GM19035 (cell line): ENCODE measurements around the gene C20orf202.
"Not testable (repeated sequence)": the region's sequence is repeated elsewhere in the genome, so short reads cannot be mapped to it uniquely, and the experiment has no call there.

Experiments
- ATAC-seq: cut with Tn5 transposase; IDR thresholded peaks from one replicate; pipeline ENCODE4 v1.9.1; 2021; ENCODE audit not compliant: unreplicated experiment

The C20orf202 gene

GRCh38 chr20:1242530-1242929 lies 39.3 kb downstream of the C20orf202 start:
- no peak for ATAC-seq

- no peak for ATAC-seq
Measured at GRCh38 chr20:1245578-1245977, 42.3 kb downstream of the C20orf202 start.

- no peak for ATAC-seq
Measured at GRCh38 chr20:1247689-1248088, 44.4 kb downstream of the C20orf202 start.

GRCh38 chr20:1250282-1250681 lies 47.0 kb downstream of the C20orf202 start:
- not testable (repeated sequence) for ATAC-seq

GRCh38 chr20:1252416-1252815 lies 49.2 kb downstream of the C20orf202 start:
- no peak for ATAC-seq

- ATAC-seq, result no peak
Measured at GRCh38 chr20:1254254-1254653, 51.0 kb downstream of the C20orf202 start.

GRCh38 chr20:1255675-1256074 lies 52.4 kb downstream of the C20orf202 start:
- no peak for ATAC-seq
